ENCODE measurements around the gene DENND1A.

The DENND1A gene

GRCh38 chr9:123378025-123378424 lies 551.9 kb downstream of the DENND1A start:
- no peak overlapping the region for H3K4me3 ChIP-seq (ENCODE audit: low read depth, low read length)
- no peak for TF ChIP-seq CTCF (IDR thresholded peaks at IDR 0.05; ENCODE audit: low read depth, low read length)

GRCh38 chr9:123377211-123377971 lies 552.5 kb downstream of the DENND1A start:
- H3K4me3 ChIP-seq (ENCODE audit: low read depth, low read length): no peak overlapping the region
- TF ChIP-seq CTCF (IDR thresholded peaks at IDR 0.05; ENCODE audit: low read depth, low read length): no peak

- H3K4me3 ChIP-seq (ENCODE audit: low read depth, low read length): no peak overlapping the region
- no peak for TF ChIP-seq CTCF (IDR thresholded peaks at IDR 0.05; ENCODE audit: low read depth, low read length)
Measured at GRCh38 chr9:123376218-123377071, 553.5 kb downstream of the DENND1A start.

GRCh38 chr9:123375469-123376132 lies 554.3 kb downstream of the DENND1A start:
- no peak overlapping the region for H3K4me3 ChIP-seq (ENCODE audit: low read depth, low read length)
- TF ChIP-seq CTCF (IDR thresholded peaks at IDR 0.05; ENCODE audit: low read depth, low read length): no peak

GRCh38 chr9:123373946-123374345 lies 556.0 kb downstream of the DENND1A start:
- no peak for TF ChIP-seq CTCF (IDR thresholded peaks at IDR 0.05; ENCODE audit: low read depth, low read length)
- no peak overlapping the region for H3K4me3 ChIP-seq (ENCODE audit: low read depth, low read length)

- H3K4me3 ChIP-seq (ENCODE audit: low read depth, low read length): no peak overlapping the region
- TF ChIP-seq CTCF (IDR thresholded peaks at IDR 0.05; ENCODE audit: low read depth, low read length): no peak
Measured at GRCh38 chr9:123373447-123373923, 556.4 kb downstream of the DENND1A start.
